Colonic mucosa (tissue), 4 donors: ENCODE data around the gene MAGEB1. TPM values are rescaled to one million over a fixed set of nuclear protein-coding genes. Genes with fewer than 3 reads are reported as not detected.

ENCODE experiments used
- DNase-seq: peaks from one replicate; pipeline ENCODE4 v3.0.0-alpha.2; 2020
- H3K27ac ChIP-seq: fragments of 200-600 bp; one replicate; pipeline ENCODE4 v1.8.0; 2021
- H3K27me3 ChIP-seq: fragments of 200-600 bp; one replicate; pipeline ENCODE4 v1.8.0; 2021
- H3K36me3 ChIP-seq: fragments of 200-600 bp; one replicate; pipeline ENCODE4 v1.8.0; 2021
- H3K4me1 ChIP-seq: fragments of 200-600 bp; one replicate; pipeline ENCODE4 v1.8.0; 2021; ENCODE audit warnings: mild to moderate bottlenecking
- H3K4me3 ChIP-seq: fragments of 200-600 bp; one replicate; pipeline ENCODE4 v1.8.0; 2021
- H3K9ac ChIP-seq, 2 donors: one replicate each; pipeline ENCODE4 v1.7.0; 2013; ENCODE audit warnings: control low read depth in 2 of 2, low read depth in 2 of 2, low read length in 2 of 2
- H3K9me3 ChIP-seq: fragments of 200-600 bp; one replicate; pipeline ENCODE4 v1.8.0; 2021
- CTCF ChIP-seq: fragments of 200-600 bp; IDR thresholded peaks from one replicate; pipeline ENCODE4 v1.8.0; 2022; ENCODE audit warnings: antibody characterized with exemption, mild to moderate bottlenecking
- intact Hi-C: fragments of 100-400 bp; cut with DNase I; formaldehyde crosslinking; loops from one replicate; pipeline ENCODE4 v1.14.1; 2022
- total RNA-seq, 2 donors: library from RNA; stranded (reverse); fragmentation: NEBNext Ultra II Directional in 1 of 2; extraction: Animal tissue kit (Norgen Biotek cat#: 25700) in 1 of 2; gene quantifications; one replicate each; pipeline ENCODE4 v1.2.1, GENCODE V29; 2021
- donor health status: healthy.
- donor health status: DM: no; HTN: no; CAD: no.
- donor health status: DM: no; HTN: no; CAD: no.

MAGEB1 gene
- total RNA-seq, 2 donors from 2014 or later = not detected

- no peak for DNase-seq
- Histone ChIP-seq H3K9me3 (no peaks in the 10 kb centered on the region), H3K4me3 (no peak overlapping the region), H3K27ac (no peak overlapping the region), H3K27me3 (no peaks in the 10 kb centered on the region), H3K9ac (no peak overlapping the region), H3K4me1 (no peaks in the 10 kb centered on the region), H3K36me3 (no peaks in the 10 kb centered on the region)
- intact Hi-C loops = no loop called here
- no peak for TF ChIP-seq CTCF
Observed at GRCh38 chrX:30296408-30297254, 49.7 kb downstream of the MAGEB1 start.

GRCh38 chrX:30301208-30301607 is 54.3 kb downstream of the MAGEB1 start:
- intact Hi-C loops = no loop called here
- H3K4me1 ChIP-seq = no peaks in the 10 kb centered on the region
- no peak for DNase-seq
- no peak overlapping the region for H3K27ac ChIP-seq
- H3K27me3 ChIP-seq = no peaks in the 10 kb centered on the region
- H3K36me3 ChIP-seq = no peaks in the 10 kb centered on the region
- H3K4me3 ChIP-seq = no peak overlapping the region
- no peak for TF ChIP-seq CTCF
- no peak overlapping the region for H3K9ac ChIP-seq
- no peaks in the 10 kb centered on the region for H3K9me3 ChIP-seq

Other genes starting within 250 kb of the MAGEB1 start
- gene MAGEB2, start 31.6 kb upstream of the MAGEB1 start, total RNA-seq = not detected
- not detected for gene MAGEB3, start 16.5 kb upstream of the MAGEB1 start, total RNA-seq
- not detected for gene MAGEB4, start 5.1 kb upstream of the MAGEB1 start, total RNA-seq
- under 1 TPM in 1 of 2 donors, not detected in 1; 0.20 TPM for gene NR0B1, start 62.2 kb downstream of the MAGEB1 start, total RNA-seq